B cell (primary cell): ENCODE results near the gene NUDCD3. TPM values are rescaled to one million over a fixed set of nuclear protein-coding genes. Genes with fewer than 3 reads are reported as not detected.

Experiments used
- ATAC-seq: fragments of 200-7000 bp; cut with Tn5 transposase; one replicate; pipeline ENCODE4 v1.10.0; 2021; ENCODE audit warnings: low read depth, mild to moderate bottlenecking, moderate number of reproducible peaks, moderate library complexity
- CTCF ChIA-PET: fragments of 350-600 bp; sonication (Branson Sonifier 250); formaldehyde crosslinking; loops from one replicate; lab custom pipeline; 2021; ENCODE audit warnings: antibody characterized with exemption, inconsistent platforms; lab: Charles Lee
- POLR2A ChIA-PET: fragments of 350-600 bp; sonication (Branson Sonifier 250); formaldehyde crosslinking; loops from one replicate; lab custom pipeline; 2021; ENCODE audit warnings: antibody characterized with exemption; lab: Charles Lee
- DNase-seq: peaks from one replicate; pipeline ENCODE4 v3.0.0; 2013
- H2AFZ ChIP-seq: 2 replicates; pipeline ENCODE4 v1.6.1; 2012; ENCODE audit warnings: mild to moderate bottlenecking, low read depth, low read length; ENCODE audit not compliant: insufficient read depth, poor library complexity, severe bottlenecking
- H3K27ac ChIP-seq, 2 donors: 1 replicate in 1 of 2; 2 replicates in 1 of 2; pipeline ENCODE4 v1.5.1; 2012 to 2013; ENCODE audit warnings: low read length in 2 of 2, mild to moderate bottlenecking in 2 of 2, moderate library complexity in 1 of 2
- H3K27me3 ChIP-seq, 4 experiments: fragments of 200-600 bp in 1 of 4; sonication (generic) in 1 of 4; replicated peaks in 1 of 4; 1 replicate in 2 of 4; 2 replicates in 2 of 4; pipeline versions ENCODE4 v1.6.1 to v1.7.0; 2013 to 2016; ENCODE audit warnings: low read length in 3 of 4, mild to moderate bottlenecking in 2 of 4, mixed read lengths in 1 of 4, moderate library complexity in 1 of 4; ENCODE audit not compliant: insufficient read depth in 4 of 4, control insufficient read depth in 3 of 4; ENCODE audit errors: control extremely low read depth in 1 of 4
- H3K36me3 ChIP-seq, 2 experiments: replicated peaks in 1 of 2; 1 replicate in 1 of 2; 2 replicates in 1 of 2; pipeline versions ENCODE4 v1.6.1 to v1.7.1; 2013; ENCODE audit warnings: low read length in 1 of 2; ENCODE audit not compliant: insufficient read depth in 2 of 2, control insufficient read depth in 1 of 2; ENCODE audit errors: control extremely low read depth in 1 of 2, extremely low read depth in 1 of 2
- H3K4me1 ChIP-seq, 2 donors: fragments of 200-600 bp in 1 of 2; sonication (generic) in 1 of 2; 1 replicate in 1 of 2; 2 replicates in 1 of 2; pipeline versions ENCODE4 v1.5.1 to v1.6.1; 2013 to 2017; ENCODE audit warnings: low read length in 2 of 2; ENCODE audit not compliant: control insufficient read depth in 2 of 2, insufficient read depth in 2 of 2
- H3K4me2 ChIP-seq: replicated peaks from 2 replicates; pipeline ENCODE3; 2012; ENCODE audit warnings: mild to moderate bottlenecking, low read depth, low read length; ENCODE audit not compliant: poor library complexity, severe bottlenecking
- H3K4me3 ChIP-seq, 5 experiments: fragments of 200-600 bp in 1 of 5; sonication (generic) in 1 of 5; 1 replicate in 3 of 5; 2 replicates in 2 of 5; pipeline versions ENCODE4 v1.5.1 to v1.7.0; 2011 to 2016; ENCODE audit warnings: low read length in 4 of 5, mild to moderate bottlenecking in 4 of 5, low read depth in 2 of 5, control low read depth in 1 of 5, moderate library complexity in 1 of 5; ENCODE audit not compliant: insufficient read depth in 1 of 5; ENCODE audit errors: control extremely low read depth in 1 of 5, extremely low read depth in 1 of 5
- H3K79me2 ChIP-seq: fragments of 200-600 bp; sonication (generic); one replicate; pipeline ENCODE4 v1.6.0; 2016; ENCODE audit warnings: low read length; ENCODE audit not compliant: control insufficient read depth, insufficient read depth
- H3K9ac ChIP-seq: fragments of 200-600 bp; sonication (generic); 2 replicates; pipeline ENCODE4 v1.6.1; 2017; ENCODE audit warnings: mild to moderate bottlenecking, low read length, moderate library complexity
- H3K9me3 ChIP-seq, 3 donors: one replicate each; pipeline versions ENCODE4 v1.6.1 to v1.7.1; 2013; ENCODE audit warnings: low read length in 2 of 3; ENCODE audit not compliant: control insufficient read depth in 2 of 3, insufficient read depth in 1 of 3; ENCODE audit errors: control extremely low read depth in 1 of 3
- H4K20me1 ChIP-seq: 2 replicates; pipeline ENCODE4 v1.6.0; 2012; ENCODE audit warnings: mild to moderate bottlenecking, low read length; ENCODE audit not compliant: insufficient read depth, control insufficient read depth, poor library complexity, severe bottlenecking
- H3K27ac Mint-ChIP-seq: one replicate; pipeline ENCODE4 v1.8.0; 2021; ENCODE audit warnings: mixed read lengths
- H3K27me3 Mint-ChIP-seq: one replicate; pipeline ENCODE4 v1.8.0; 2021; ENCODE audit warnings: mixed read lengths
- H3K4me1 Mint-ChIP-seq: one replicate; pipeline ENCODE4 v1.8.0; 2021; ENCODE audit warnings: mixed read lengths
- H3K4me3 Mint-ChIP-seq: one replicate; pipeline ENCODE4 v1.8.0; 2021; ENCODE audit warnings: mixed read lengths
- H3K9me3 Mint-ChIP-seq: one replicate; pipeline ENCODE4 v1.8.0; 2022; ENCODE audit warnings: mixed read lengths; ENCODE audit not compliant: insufficient read depth
- CTCF ChIP-seq: fragments of 200-600 bp; IDR thresholded peaks from one replicate; pipeline ENCODE4 v1.8.0; 2022; ENCODE audit warnings: antibody characterized with exemption, mild to moderate bottlenecking
- EZH2 ChIP-seq: IDR thresholded peaks from 2 replicates; pipeline ENCODE4 v1.6.1; 2012; ENCODE audit warnings: borderline replicate concordance, low read depth, mild to moderate bottlenecking, moderate library complexity, low read length; ENCODE audit not compliant: insufficient read depth, poor library complexity, severe bottlenecking
- WGBS: methylation state at CpG from one replicate; pipeline ENCODE4 v1.1.5; 2013; ENCODE audit warnings: missing lambda C conversion rate; ENCODE audit not compliant: insufficient coverage; 5-methylcytosine and 5-hydroxymethylcytosine counted together
- intact Hi-C: fragments of 100-400 bp; cut with micrococcal nuclease; formaldehyde crosslinking; loops from one replicate; pipeline ENCODE4 v1.10.0; 2022
- polyA plus RNA-seq: library from polyadenylated mRNA; depleted of rRNA; stranded (reverse); fragments of >200 nt; gene quantifications from 2 replicates; pipeline ENCODE4 v1.2.3, GENCODE V29; 2012
- total RNA-seq, 2 donors: library from RNA; stranded (reverse); fragments of 120-200 nt in 1 of 2; gene quantifications; 1 replicate in 1 of 2; 2 replicates in 1 of 2; pipeline versions ENCODE4 v1.2.3 to v1.2.4, GENCODE V29; 2013 to 2022

NUDCD3 gene
- total and polyA plus RNA-seq, 2 donors (not counting 1 experiment from before 2014, with no cell fraction given) = 29.8 to 101 TPM

- ATAC-seq (no peak), DNase-seq (no peak)
- TF ChIP-seq EZH2 = no peak
- TF ChIP-seq CTCF = no peak
- ChIA-PET POLR2A (no interaction called here), CTCF (no interaction called here)
- Histone ChIP-seq H3K79me2 (no peaks in the 10 kb centered on the region), H4K20me1 (no peaks in the 10 kb centered on the region), H3K36me3 (peaks cover 0 to 39% of the 10 kb centered on the region in 2 experiments), H2AFZ (no peak overlapping the region), H3K4me2 (no peak overlapping the region), H3K27ac (no peak overlapping the region), H3K4me1 (peaks cover 2 to 6% of the 10 kb centered on the region in 2 donors), H3K4me3 (no peak overlapping the region), H3K9me3 (no peaks in the 10 kb centered on the region), H3K9ac (no peak overlapping the region), H3K27me3 (no peaks in the 10 kb centered on the region)
- 94% methylated on average over 9 of the region's 13 CpGs for WGBS
- H3K4me3 Mint-ChIP-seq = no peak overlapping the region
- no peaks in the 10 kb centered on the region for H3K9me3 Mint-ChIP-seq
- H3K27ac Mint-ChIP-seq = no peak overlapping the region
- peaks cover 8% of the 10 kb centered on the region for H3K4me1 Mint-ChIP-seq
- intact Hi-C loops = no loop called here
- H3K27me3 Mint-ChIP-seq = no peaks in the 10 kb centered on the region
Measured at GRCh38 chr7:44382459-44383265, 107.8 kb downstream of the NUDCD3 start.

GRCh38 chr7:44381494-44382220 lies 108.8 kb downstream of the NUDCD3 start:
- H3K4me3 ChIP-seq = no peak overlapping the region
- peaks cover 5 to 11% of the 10 kb centered on the region in 2 donors for H3K4me1 ChIP-seq
- intact Hi-C loops = no loop called here
- H3K4me1 Mint-ChIP-seq = peaks cover 11% of the 10 kb centered on the region
- TF ChIP-seq CTCF = no peak
- TF ChIP-seq EZH2 = no peak
- DNase-seq (no peak), ATAC-seq (no peak)
- no peaks in the 10 kb centered on the region for H3K9me3 ChIP-seq
- H3K9me3 Mint-ChIP-seq = no peaks in the 10 kb centered on the region
- H2AFZ ChIP-seq = no peak overlapping the region
- POLR2A ChIA-PET = no interaction called here
- H3K27ac Mint-ChIP-seq = peak overlapping the region; percentile 32
- no peak overlapping the region for H3K4me3 Mint-ChIP-seq
- CTCF ChIA-PET = no interaction called here
- no peaks in the 10 kb centered on the region for H3K27me3 Mint-ChIP-seq
- H3K36me3 ChIP-seq = peaks cover 0 to 29% of the 10 kb centered on the region in 2 experiments
- 97% methylated on average over 5 of the region's 9 CpGs for WGBS
- H3K9ac ChIP-seq = no peak overlapping the region
- H4K20me1 ChIP-seq = no peaks in the 10 kb centered on the region
- H3K79me2 ChIP-seq = no peaks in the 10 kb centered on the region
- H3K27ac ChIP-seq = no peak overlapping the region
- no peak overlapping the region for H3K4me2 ChIP-seq
- no peaks in the 10 kb centered on the region for H3K27me3 ChIP-seq
